SKM-1 (cell line): ENCODE measurements around the gene ZNF785.
"Not testable (repeated sequence)": the region's sequence is repeated elsewhere in the genome, so short reads cannot be mapped to it uniquely, and the experiment has no call there.

Experiments
- DNase-seq: peaks from one replicate; lab custom pipeline; 2025; ENCODE audit not compliant: unreplicated experiment; lab: John Stamatoyannopoulos, UW

Gene ZNF785

GRCh38 chr16:30540916-30541464 lies 44.5 kb downstream of the ZNF785 start:
- not testable (repeated sequence) for DNase-seq

- DNase-seq, result not testable (repeated sequence)
Observed at GRCh38 chr16:30539986-30540526, 45.4 kb downstream of the ZNF785 start.

GRCh38 chr16:30539000-30539964 lies 46.2 kb downstream of the ZNF785 start:
- no peak for DNase-seq

GRCh38 chr16:30536391-30537024 lies 49.0 kb downstream of the ZNF785 start:
- DNase-seq, result not testable (repeated sequence)

GRCh38 chr16:30535777-30536190 lies 49.7 kb downstream of the ZNF785 start:
- peak; percentile 56 for DNase-seq

- no peak for DNase-seq
Observed at GRCh38 chr16:30535106-30535776, 50.3 kb downstream of the ZNF785 start.

- peak; percentile 65 for DNase-seq
Observed at GRCh38 chr16:30534368-30535105, 51.0 kb downstream of the ZNF785 start, which contains the start of gene ZNF747. TSS of gene ZNF747 (minus strand) at chr16:30534858. CDS start at chr16:30534679, 179 bp downstream.

GRCh38 chr16:30533748-30534367 lies 51.6 kb downstream of the ZNF785 start:
- no peak for DNase-seq

- DNase-seq, result no peak
Observed at GRCh38 chr16:30533146-30533522, 52.4 kb downstream of the ZNF785 start.

GRCh38 chr16:30532285-30533145 lies 53.0 kb downstream of the ZNF785 start:
- DNase-seq, result no peak
